Kasumi-1 (cell line): ENCODE data around the gene SUPT20HL2.
A peak's percentile ranks its signal among the peaks of the same experiment; 100 is the strongest.
"Not testable (repeated sequence)": the region's sequence is repeated elsewhere in the genome, so short reads cannot be mapped to it uniquely, and the experiment has no call there.

Experiments
- DNase-seq, 2 experiments: peaks; one replicate each; lab custom pipeline; 2025; lab: John Stamatoyannopoulos, UW

Gene SUPT20HL2

GRCh38 chrX:24314019-24314635, at the start of gene SUPT20HL2:
TSS of gene SUPT20HL2 (minus strand) at chrX:24314069. CDS start at chrX:24313315, 754 bp downstream.
- DNase-seq, result no peak

GRCh38 chrX:24362089-24362745, 48.3 kb upstream of the SUPT20HL2 start:
- DNase-seq, result not testable (repeated sequence)

- DNase-seq, result no peak
Observed at GRCh38 chrX:24360272-24360671, 46.4 kb upstream of the SUPT20HL2 start, which contains the start of gene SUPT20HL1. TSS of gene SUPT20HL1 (plus strand) at chrX:24360639. CDS start at chrX:24362761, 2,122 bp downstream.

- peak; percentile 27 to 30 for DNase-seq
Observed at GRCh38 chrX:24357106-24357505, 43.2 kb upstream of the SUPT20HL2 start.

GRCh38 chrX:24355095-24355494, 41.2 kb upstream of the SUPT20HL2 start:
- no peak for DNase-seq

- peak in 1 of 2 experiments; percentile 0 for DNase-seq
Observed at GRCh38 chrX:24350217-24350616, 36.3 kb upstream of the SUPT20HL2 start.

- DNase-seq, result no peak
Observed at GRCh38 chrX:24347881-24348280, 34.0 kb upstream of the SUPT20HL2 start.

- DNase-seq, result no peak
Observed at GRCh38 chrX:24343719-24344118, 29.9 kb upstream of the SUPT20HL2 start.

GRCh38 chrX:24341795-24342194, 27.9 kb upstream of the SUPT20HL2 start:
- no peak for DNase-seq

- DNase-seq, result no peak
Observed at GRCh38 chrX:24340501-24340900, 26.6 kb upstream of the SUPT20HL2 start.

- no peak for DNase-seq
Observed at GRCh38 chrX:24339911-24340310, 26.0 kb upstream of the SUPT20HL2 start.

GRCh38 chrX:24335871-24336270, 22.0 kb upstream of the SUPT20HL2 start:
- no peak for DNase-seq

GRCh38 chrX:24334461-24334860, 20.6 kb upstream of the SUPT20HL2 start:
- DNase-seq, result no peak

GRCh38 chrX:24333371-24333770, 19.5 kb upstream of the SUPT20HL2 start:
- DNase-seq, result no peak

GRCh38 chrX:24332878-24333277, 19.0 kb upstream of the SUPT20HL2 start:
- DNase-seq, result no peak

- no peak for DNase-seq
Observed at GRCh38 chrX:24325231-24325630, 11.4 kb upstream of the SUPT20HL2 start.

GRCh38 chrX:24321741-24322395, 8.0 kb upstream of the SUPT20HL2 start:
- no peak for DNase-seq

- DNase-seq, result no peak
Observed at GRCh38 chrX:24317567-24317966, 3.7 kb upstream of the SUPT20HL2 start.

GRCh38 chrX:24316111-24316510, 2.2 kb upstream of the SUPT20HL2 start:
- no peak for DNase-seq

- not testable (repeated sequence) for DNase-seq
Observed at GRCh38 chrX:24312249-24312607, 1.6 kb downstream of the SUPT20HL2 start.

- not testable (repeated sequence) for DNase-seq
Observed at GRCh38 chrX:24311507-24312248, 2.2 kb downstream of the SUPT20HL2 start.

GRCh38 chrX:24310916-24311315, 3.0 kb downstream of the SUPT20HL2 start:
- DNase-seq, result not testable (repeated sequence)
